GM23248 (cell line): ENCODE results near the gene NEUROG2.

Experiments used
- EZH2 ChIP-seq: fragments of 200-600 bp; sonication (generic); IDR thresholded peaks from 2 replicates; pipeline ENCODE4 v1.6.1; 2018; ENCODE audit warnings: antibody characterized with exemption, mild to moderate bottlenecking; ENCODE audit not compliant: insufficient read depth, poor library complexity, severe bottlenecking
- EZH2phosphoT487 ChIP-seq: fragments of 200-600 bp; sonication (generic); IDR thresholded peaks from 2 replicates; pipeline ENCODE4 v1.6.1; 2018; ENCODE audit warnings: antibody characterized with exemption, moderate library complexity, mild to moderate bottlenecking, low read depth; ENCODE audit not compliant: insufficient read depth

DNA sequence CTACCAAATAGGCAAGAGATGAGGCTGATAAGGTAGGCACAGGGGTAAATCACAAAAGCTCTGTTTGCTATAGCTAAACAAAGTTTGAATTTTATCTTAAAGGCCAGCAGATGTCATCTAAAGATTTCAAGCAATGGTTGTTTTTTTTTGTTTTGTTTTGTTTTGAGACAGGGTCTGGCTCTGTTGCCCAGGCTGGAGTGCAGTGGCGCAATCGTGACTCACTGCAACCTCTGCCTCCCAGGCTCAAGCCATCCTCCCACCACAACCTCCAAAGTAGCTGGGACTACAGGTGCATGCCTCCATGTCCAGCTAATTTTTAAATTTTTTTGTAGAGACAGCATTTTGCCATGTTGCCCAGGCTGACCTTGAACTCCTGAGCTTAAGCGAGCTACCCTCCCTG, 43.1 kb upstream of the NEUROG2 start:
- TF ChIP-seq EZH2phosphoT487 = no peak
- no peak for TF ChIP-seq EZH2
